NCI-H2107 treated with DMSO at 0.1 percent for 48 hours (cell line): ENCODE data around the gene CYP26B1.
"Not testable (repeated sequence)": the region's sequence is repeated elsewhere in the genome, so short reads cannot be mapped to it uniquely, and the experiment has no call there.

Experiments
- DNase-seq: peaks from one replicate; lab custom pipeline; 2025; ENCODE audit not compliant: unreplicated experiment; lab: John Stamatoyannopoulos, UW

The CYP26B1 gene

GRCh38 chr2:72086871-72087633, 60.6 kb downstream of the CYP26B1 start:
- not testable (repeated sequence) for DNase-seq

GRCh38 chr2:72085513-72085912, 62.1 kb downstream of the CYP26B1 start:
- DNase-seq, result no peak

GRCh38 chr2:72085036-72085435, 62.6 kb downstream of the CYP26B1 start:
- DNase-seq, result no peak

- no peak for DNase-seq
Measured at GRCh38 chr2:72084584-72084976, 63.1 kb downstream of the CYP26B1 start.

GRCh38 chr2:72083751-72084583, 63.7 kb downstream of the CYP26B1 start:
- no peak for DNase-seq

- no peak for DNase-seq
Measured at GRCh38 chr2:72082887-72083286, 64.8 kb downstream of the CYP26B1 start.

GRCh38 chr2:72082021-72082601, 65.6 kb downstream of the CYP26B1 start:
- no peak for DNase-seq

- no peak for DNase-seq
Measured at GRCh38 chr2:72081451-72081850, 66.2 kb downstream of the CYP26B1 start.

- no peak for DNase-seq
Measured at GRCh38 chr2:72080286-72081145, 67.1 kb downstream of the CYP26B1 start.
